ENCODE results near the gene CRELD2.

Gene CRELD2

DNA sequence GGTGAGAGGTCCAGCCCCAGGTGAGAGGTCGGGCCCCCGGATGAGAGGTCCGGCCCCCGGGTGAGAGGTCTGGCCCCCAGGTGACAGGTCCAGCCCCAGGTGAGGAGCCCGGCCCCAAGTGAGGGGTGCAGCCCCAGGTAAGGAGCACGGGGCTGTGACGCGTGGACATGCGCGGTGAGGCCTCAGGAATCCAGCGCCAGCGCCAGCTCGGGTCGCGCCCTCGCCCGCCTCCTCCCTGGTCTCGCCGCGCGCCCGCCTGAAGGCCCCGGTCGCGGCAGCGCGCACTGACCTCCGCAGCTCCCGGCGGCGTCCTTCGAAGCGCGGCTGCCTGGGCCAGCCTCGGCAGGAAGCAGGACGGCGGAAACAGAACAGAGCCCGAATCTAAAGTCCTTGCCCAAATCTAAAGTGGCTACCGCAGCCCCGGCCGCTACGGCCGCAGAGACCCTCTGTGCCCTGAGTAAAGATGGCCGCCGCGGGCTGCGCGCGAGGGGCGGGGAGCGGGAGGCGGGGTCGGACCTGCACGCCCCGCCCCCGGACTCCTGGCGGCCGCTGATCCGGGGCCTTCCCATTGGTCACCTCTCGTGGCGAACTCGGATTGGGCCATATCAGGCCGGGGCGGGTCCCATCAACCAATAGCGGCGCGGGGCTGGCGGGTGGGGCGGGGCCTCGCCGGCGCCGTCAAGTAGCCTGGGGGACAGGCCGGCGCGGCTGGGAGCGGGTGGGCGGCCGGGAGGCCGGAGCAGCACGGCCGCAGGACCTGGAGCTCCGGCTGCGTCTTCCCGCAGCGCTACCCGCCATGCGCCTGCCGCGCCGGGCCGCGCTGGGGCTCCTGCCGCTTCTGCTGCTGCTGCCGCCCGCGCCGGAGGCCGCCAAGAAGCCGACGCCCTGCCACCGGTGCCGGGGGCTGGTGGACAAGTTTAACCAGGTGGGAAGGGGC is at the start of gene CRELD2, which contains the start of gene ALG12:
TSS of gene CRELD2 (plus strand) at position 661 of the 937 bp plus-strand sequence. CDS start at position 797, 136 bp downstream.
TSS of gene ALG12 (minus strand) at position 465 of the 937 bp plus-strand sequence. CDS start 4,673 bp downstream, outside the sequence.
- DNase-seq (ENCODE audit: low read depth) = peak; percentile 97

- no peak for DNase-seq (ENCODE audit: low read depth)
Observed at GRCh38 chr22:49869086-49869830, 49.2 kb upstream of the CRELD2 start.

GRCh38 chr22:49869845-49870712 is 48.4 kb upstream of the CRELD2 start:
- no peak for DNase-seq (ENCODE audit: low read depth)

DNA sequence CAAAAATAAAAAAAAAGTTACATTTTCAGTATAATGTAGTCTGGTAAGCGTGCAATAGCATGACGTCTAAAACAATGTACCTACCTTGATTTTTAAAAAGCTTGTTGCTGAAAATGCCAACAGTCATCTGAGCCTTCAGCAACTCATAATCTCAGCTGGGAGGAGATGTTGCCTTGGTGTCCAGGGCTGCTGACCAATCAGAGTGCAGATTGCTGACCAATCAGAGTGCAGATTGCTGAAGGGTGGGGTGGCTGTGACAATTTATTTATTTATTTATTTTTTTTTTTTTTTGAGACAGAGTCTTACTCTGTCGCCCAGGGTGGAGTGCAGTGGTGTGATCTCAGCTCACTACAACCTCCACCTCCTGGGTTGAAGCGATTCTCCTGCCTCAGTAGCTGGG is 47.0 kb upstream of the CRELD2 start:
- peak; percentile 42 for DNase-seq (ENCODE audit: low read depth)

- no peak for DNase-seq (ENCODE audit: low read depth)
Observed at GRCh38 chr22:49872347-49872746, 46.1 kb upstream of the CRELD2 start.

GRCh38 chr22:49873228-49873940 is 45.0 kb upstream of the CRELD2 start:
- DNase-seq (ENCODE audit: low read depth) = no peak

GRCh38 chr22:49877642-49878041 is 40.8 kb upstream of the CRELD2 start:
- DNase-seq (ENCODE audit: low read depth) = no peak

DNA sequence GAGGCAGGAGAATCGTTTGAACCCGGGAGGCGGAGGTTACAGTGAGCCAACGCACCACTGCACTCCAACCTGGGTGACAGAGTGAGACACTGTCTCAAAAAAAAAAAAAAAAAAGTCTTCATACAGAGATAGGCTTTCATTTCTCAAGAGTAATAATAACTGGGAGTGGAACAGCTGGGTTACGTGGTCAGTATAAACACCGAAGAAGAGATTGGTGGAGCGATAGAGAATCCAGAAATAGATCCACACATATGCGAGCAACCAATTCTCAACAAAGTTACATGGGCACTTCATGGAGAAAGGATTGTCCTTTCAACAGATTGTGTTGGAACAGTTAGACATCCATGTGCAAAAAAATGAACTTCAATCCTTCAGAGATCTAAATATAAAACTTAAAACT is 40.2 kb upstream of the CRELD2 start:
- DNase-seq (ENCODE audit: low read depth) = no peak

DNA sequence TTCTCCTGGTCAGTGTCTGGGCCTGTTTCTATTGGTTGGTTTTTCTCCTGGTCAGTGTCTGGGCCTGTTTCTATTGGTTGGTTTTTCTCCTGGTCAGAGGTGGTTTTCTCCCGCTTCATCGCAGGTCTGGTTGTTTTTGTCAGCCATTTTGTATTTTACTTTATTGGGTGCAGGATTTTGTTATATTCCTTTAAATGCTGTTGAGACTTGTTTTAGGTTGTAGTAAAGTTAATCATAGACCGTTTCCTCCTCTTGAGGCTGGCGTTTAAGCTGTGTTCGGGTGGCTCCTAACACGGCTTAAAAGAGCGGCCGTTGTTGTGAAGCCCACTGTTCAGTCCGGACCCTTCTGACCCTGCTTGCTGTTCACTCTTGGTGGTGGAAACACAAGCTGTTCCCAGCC is 38.6 kb upstream of the CRELD2 start:
- DNase-seq (ENCODE audit: low read depth) = no peak

- no peak for DNase-seq (ENCODE audit: low read depth)
Observed at GRCh38 chr22:49880281-49880680, 38.2 kb upstream of the CRELD2 start.

GRCh38 chr22:49881856-49882255 is 36.6 kb upstream of the CRELD2 start:
- no peak for DNase-seq (ENCODE audit: low read depth)

- no peak for DNase-seq (ENCODE audit: low read depth)
Observed at GRCh38 chr22:49882519-49883293, 35.7 kb upstream of the CRELD2 start.

- no peak for DNase-seq (ENCODE audit: low read depth)
Observed at GRCh38 chr22:49883294-49883640, 35.2 kb upstream of the CRELD2 start.

DNA sequence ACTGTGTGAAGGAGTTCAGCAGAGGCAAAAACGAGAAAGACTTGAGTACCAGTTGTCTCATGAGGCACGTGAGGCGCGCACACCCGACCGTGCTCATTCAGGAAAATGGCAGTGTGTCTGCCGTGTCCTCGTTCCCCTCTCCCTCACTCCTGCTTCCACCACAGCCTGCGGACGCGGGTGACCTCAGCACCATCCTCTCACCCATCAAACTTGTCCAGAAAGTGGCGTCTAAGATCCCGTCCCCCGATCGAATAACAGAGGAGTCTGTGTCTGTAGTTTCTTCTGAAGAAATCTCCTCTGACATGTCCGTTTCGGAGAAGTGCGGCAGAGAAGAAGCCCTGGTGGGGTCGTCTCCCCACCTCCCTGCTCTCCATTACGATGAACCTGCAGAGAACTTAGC is 34.4 kb upstream of the CRELD2 start:
- DNase-seq (ENCODE audit: low read depth) = no peak

DNA sequence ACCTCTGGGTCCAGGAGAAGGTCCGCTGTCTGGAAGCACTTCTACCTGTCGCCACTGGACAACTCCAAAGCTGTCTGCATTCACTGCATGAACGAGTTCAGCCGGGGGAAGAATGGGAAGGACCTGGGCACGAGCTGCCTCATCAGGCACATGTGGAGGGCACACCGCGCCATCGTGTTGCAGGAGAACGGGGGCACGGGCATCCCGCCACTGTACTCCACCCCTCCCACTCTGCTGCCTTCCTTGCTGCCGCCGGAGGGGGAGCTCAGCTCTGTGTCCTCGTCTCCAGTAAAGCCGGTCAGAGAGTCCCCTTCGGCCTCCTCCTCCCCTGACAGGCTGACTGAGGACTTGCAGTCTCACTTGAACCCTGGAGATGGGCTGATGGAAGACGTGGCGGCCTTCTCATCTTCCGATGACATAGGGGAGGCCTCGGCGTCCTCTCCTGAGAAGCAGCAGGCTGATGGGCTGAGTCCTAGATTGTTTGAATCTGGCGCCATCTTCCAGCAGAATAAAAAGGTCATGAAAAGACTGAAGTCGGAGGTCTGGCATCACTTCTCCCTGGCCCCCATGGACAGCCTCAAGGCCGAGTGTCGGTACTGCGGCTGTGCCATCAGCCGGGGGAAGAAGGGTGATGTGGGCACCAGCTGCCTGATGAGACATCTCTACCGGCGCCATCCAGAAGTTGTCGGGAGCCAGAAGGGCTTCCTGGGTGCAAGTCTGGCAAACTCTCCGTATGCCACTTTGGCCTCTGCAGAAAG is 33.8 kb upstream of the CRELD2 start:
- no peak for DNase-seq (ENCODE audit: low read depth)

GRCh38 chr22:49885281-49885680 is 33.2 kb upstream of the CRELD2 start:
- DNase-seq (ENCODE audit: low read depth) = no peak

- DNase-seq (ENCODE audit: low read depth) = no peak
Observed at GRCh38 chr22:49885881-49886280, 32.6 kb upstream of the CRELD2 start.

DNA sequence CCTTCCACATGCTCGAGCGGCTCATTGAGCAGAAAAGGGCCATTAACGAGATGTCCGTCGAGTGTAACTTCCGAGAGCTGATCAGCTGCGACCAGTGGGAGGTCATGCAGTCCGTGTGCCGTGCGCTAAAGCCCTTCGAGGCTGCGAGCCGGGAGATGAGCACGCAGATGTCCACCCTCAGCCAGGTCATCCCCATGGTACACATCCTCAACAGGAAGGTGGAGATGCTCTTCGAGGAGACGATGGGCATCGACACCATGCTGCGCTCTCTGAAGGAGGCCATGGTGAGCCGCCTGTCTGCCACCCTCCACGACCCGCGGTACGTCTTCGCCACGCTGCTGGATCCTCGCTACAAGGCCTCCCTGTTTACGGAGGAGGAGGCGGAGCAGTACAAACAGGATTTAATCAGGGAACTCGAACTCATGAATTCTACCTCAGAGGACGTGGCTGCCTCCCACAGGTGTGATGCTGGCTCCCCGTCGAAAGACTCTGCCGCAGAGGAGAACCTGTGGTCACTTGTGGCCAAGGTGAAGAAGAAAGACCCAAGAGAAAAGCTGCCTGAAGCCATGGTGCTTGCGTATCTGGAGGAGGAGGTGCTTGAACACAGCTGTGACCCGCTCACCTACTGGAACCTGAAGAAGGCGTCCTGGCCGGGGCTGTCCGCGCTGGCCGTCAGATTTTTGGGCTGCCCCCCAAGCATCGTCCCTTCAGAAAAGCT is 31.9 kb upstream of the CRELD2 start:
- DNase-seq (ENCODE audit: low read depth) = no peak

- DNase-seq (ENCODE audit: low read depth) = no peak
Observed at GRCh38 chr22:49887064-49887451, 31.4 kb upstream of the CRELD2 start.

Measured in ELR (cell line).